Measurements from ENCODE around the gene GPX5.
"Not testable (repeated sequence)": the region's sequence is repeated elsewhere in the genome, so short reads cannot be mapped to it uniquely, and the experiment has no call there.

Gene GPX5, protein sequence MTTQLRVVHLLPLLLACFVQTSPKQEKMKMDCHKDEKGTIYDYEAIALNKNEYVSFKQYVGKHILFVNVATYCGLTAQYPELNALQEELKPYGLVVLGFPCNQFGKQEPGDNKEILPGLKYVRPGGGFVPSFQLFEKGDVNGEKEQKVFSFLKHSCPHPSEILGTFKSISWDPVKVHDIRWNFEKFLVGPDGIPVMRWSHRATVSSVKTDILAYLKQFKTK

DNA sequence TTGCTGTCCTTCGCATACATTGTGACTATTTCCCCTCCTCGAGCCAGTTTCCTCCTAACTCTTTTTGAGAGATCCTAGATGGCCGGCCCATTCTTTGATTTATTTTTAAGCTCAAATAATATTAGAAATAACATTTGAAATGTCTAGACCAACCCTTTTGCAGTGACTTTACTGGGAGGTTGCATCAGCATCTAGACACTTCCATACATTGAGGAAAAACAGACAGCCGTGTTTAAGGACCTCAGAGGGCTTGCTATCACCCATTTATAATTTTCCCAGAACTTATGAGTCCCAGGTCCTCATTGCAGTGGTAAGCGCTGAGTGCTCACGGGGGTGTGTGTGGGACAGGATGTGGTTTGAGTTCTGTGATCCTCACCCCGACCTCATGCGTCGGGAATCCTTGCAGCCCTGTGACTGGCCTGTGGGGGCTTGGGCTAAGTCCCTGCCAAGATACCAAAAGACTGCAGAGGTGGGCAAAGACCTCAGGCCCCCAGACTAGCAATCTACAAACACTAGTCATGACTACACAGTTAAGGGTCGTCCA, at the start of gene GPX5:
Gene GPX5 (plus strand): TSS at position 386 of the 544 bp plus-strand sequence. CDS start 133 bp downstream, at position 519.
- in situ Hi-C loops (cut with MboI; ENCODE audit: low sequenced_read_pairs): no loop called here

DNA sequence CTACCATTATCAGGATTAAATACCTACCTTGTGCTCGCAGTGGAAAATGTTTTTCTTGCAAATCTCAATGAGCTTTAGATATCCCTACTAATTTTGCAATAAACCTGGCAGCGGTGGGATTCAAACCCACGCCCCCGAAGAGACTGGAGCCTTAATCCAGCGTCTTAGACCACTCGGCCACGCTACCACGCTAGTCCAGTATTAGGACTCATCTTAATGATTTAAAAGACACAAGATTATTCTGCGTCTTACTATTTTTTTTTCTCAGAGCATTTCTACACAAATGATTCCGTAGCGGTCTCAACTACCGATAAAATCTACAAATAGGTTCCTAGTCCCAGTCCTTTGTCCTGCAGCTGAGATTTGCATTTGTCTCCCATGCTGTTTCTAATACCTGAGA, 47.2 kb upstream of the GPX5 start:
- in situ Hi-C loops (cut with MboI; ENCODE audit: low sequenced_read_pairs): no loop called here

DNA sequence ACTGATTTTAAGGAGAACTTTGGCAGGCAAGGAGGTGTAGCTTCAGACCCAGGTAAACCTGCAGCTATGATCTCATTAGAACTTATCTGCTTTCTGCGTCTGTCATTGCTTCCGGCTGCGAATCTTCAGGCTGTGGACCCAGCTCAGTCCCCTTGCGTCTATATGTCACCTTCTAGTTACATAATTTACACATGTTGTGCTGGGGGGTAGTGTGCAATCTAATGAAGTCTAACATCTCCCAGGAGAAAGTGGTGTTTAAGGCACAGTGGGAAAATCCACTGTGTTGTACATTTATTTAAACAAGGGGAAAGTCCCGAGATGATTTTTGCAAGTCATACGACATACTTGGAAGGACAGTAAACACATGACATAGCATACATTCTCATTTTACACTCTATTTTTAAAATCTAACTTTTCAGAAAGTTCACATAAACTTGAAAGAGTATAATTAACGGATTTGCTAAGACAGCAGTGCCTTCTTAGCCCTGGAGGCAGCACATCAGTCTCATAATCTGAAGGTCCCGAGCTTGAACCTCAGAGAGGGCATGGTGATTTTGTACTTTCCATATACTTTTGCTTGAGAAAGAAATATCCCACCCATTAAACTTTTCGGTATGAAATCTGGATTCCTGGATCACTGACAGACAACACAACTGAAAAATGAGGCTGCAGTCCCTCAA, 45.3 kb upstream of the GPX5 start:
- in situ Hi-C loops (cut with MboI; ENCODE audit: low sequenced_read_pairs): no loop called here

DNA sequence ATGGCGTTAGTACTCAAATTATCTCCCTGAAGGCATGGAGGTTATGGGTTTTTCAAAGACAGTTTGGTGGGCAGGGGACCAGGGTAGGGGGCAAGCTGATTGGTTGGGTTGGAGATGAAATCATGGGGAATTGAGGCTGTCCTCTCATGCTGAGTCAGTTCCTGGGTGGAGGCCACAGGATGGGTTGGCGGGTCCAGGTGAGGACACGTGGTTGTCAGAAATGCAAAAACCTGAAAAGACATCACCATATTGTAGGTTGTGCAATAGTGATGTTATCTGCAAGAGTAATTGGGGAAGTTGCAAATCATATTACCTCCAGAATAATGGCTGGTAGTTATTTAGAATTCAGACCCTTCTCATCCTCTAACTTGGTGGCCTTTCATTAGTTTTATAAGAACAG, 40.2 kb upstream of the GPX5 start:
- in situ Hi-C loops (cut with MboI; ENCODE audit: low sequenced_read_pairs): no loop called here

DNA sequence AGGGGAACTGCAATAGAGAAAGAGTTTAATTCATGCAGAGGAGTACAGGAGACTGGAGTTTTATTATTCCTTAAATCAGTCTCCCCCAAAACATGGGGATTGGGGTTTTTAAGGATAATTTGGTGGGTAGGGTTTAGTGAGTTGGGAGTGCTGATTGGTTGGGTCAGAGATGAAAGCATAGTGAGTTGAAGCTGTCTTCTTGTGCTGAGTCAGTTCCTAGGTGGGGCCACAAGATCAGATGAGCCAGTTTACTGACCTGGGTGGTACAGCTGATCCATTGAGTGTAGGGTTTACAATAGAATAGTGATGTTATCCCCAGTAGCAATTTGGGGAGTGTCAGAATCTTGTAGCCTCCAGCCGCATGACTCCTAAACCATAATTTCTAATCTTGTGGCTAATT, 39.1 kb upstream of the GPX5 start:
- in situ Hi-C loops (cut with MboI; ENCODE audit: low sequenced_read_pairs): no loop called here

DNA sequence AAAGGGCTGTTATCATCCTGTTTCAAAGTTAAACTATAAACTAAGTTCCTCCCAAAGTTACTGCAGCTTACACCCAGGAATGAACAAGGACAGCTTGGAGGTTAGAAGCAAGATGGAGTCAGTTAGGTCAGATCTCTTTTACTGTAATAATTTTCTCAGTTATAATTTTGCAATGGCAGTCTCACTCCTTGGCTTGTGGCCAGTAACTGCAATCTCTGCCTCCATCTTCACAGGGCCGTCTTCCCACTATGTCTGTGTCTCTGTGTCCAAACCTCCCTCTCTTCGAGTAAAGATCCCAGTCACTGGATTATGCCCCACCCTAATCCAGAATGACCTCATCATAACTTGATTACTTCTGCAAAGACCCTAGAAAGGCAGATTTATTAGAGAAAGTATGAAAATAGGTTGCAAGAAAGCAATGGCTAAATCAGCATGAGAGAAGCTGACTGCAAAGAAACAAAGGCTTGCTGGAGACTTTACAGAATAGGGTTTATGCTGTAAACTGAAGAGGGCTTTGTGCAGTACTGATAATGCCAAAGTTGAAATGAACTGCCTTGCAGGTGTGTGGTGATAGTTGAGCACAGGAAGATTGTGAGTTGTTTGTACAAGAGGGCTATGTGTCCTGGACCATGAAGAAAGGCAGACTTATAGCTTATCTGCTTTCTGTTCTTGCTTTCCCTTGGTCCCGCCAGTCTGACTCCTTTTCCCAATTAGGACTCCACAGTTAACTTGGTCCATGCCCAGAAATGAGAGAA, 38.5 kb upstream of the GPX5 start:
- in situ Hi-C loops (cut with MboI; ENCODE audit: low sequenced_read_pairs): no loop called here

DNA sequence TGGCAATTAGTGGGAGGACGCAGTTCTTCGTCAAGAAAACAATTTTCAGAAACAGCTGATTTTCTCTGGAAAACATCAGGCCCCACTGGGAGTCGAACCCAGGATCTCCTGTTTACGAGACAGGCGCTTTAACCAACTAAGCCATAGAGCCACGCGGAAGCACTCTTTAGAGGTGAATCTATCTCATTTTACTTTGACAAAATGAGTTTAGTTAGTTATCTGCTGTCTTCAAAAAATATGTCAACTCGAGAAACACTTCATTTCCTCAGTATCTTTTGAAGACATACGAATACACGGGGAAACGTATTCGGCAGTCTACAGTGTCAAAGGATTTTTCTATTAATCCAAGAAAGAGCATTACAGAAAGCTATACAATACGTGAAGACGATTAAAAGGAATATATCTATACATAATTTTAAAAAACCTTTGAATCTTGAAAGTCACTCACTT, 36.7 kb upstream of the GPX5 start:
- in situ Hi-C loops (cut with MboI; ENCODE audit: low sequenced_read_pairs): no loop called here

DNA sequence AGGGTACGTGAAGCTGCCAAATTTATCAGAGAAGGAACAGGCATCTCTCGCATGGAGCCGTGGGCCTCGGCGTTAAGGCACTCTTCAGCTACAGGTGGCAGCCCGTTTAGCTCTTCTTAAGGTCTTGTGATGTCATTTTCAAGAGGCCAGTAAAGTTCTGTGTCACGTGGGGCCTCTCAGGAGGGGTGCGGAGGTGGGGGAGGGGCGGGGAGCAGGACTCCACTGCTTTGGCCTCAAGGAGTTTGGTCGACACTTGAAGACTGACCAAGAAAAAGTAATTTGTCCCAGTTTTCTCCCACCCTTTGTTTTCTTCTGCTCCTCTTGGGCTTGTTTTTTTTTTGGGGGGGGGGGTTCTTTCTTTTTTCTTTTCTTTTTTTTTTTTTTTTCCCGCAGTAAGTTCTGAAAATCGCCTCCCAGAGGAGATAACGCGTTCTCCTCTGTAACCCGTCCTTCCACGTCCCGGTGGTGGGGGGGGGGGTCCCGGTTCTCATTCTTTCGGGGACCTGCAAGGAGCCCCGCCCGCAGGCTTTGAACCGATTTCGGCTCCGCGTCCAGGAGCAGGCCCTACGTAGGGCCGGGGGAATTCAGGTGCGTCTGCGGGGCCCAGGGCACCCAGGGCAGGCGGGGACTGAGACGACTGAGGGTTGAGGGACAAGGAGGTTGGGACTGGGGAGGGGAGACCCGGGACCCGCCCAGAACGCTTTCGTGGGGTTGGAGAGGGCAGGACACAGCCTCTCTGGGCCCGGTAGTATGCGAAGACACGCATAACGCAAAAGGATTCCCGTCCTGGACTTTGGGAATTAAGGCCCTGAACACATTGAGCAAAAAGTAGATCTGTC, 36.1 kb upstream of the GPX5 start:
- in situ Hi-C loops (cut with MboI; ENCODE audit: low sequenced_read_pairs): no loop called here

DNA sequence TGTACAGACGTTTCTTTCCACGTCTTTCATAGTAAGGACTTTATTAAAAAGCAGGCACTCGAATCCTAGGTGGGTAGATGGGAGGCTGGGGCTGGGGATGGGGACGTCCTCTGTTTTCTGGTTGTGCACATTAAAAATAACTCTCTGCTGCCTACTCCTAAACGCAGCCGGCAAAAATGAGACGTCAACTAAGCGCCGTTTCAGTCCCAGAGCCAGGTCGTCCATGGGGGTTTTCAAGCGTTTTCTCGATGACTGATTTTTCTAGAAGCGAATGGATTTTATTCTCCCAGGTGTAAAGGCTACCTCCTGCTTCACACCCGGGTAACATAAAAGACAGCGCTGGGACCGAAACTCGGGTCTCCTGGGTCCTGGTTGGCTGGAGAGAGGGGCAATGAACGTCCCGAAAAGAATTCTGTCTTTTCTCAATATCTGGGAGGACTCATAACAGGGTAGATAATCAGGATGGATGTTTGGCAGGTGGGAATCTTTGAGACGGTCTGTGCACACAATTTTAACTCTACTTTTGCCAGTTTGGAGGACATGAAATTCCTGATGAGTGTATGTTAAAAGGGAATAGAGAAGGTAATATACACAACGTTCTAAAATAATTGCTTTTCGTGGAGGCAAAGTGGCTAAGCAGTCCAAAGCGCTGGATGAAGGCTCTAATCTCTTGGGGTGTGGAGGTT, 35.3 kb upstream of the GPX5 start:
- in situ Hi-C loops (cut with MboI; ENCODE audit: low sequenced_read_pairs): no loop called here

DNA sequence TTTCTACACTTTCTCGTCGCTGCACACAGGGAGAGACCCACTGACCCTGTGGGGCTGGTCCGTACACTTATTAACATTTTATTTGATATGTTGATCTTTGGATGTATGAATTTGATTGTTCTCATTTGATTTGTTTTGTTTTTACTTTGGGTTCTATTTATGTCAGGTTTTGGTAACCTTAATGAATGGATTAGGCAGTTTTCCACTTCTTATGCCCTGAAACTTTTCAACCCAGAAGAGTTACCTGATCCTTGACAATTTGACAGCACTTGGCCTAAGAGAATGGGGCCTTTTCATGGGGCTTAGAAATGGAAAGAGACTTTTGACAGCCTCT, 33.7 kb upstream of the GPX5 start:
- in situ Hi-C loops (cut with MboI; ENCODE audit: low sequenced_read_pairs): no loop called here

DNA sequence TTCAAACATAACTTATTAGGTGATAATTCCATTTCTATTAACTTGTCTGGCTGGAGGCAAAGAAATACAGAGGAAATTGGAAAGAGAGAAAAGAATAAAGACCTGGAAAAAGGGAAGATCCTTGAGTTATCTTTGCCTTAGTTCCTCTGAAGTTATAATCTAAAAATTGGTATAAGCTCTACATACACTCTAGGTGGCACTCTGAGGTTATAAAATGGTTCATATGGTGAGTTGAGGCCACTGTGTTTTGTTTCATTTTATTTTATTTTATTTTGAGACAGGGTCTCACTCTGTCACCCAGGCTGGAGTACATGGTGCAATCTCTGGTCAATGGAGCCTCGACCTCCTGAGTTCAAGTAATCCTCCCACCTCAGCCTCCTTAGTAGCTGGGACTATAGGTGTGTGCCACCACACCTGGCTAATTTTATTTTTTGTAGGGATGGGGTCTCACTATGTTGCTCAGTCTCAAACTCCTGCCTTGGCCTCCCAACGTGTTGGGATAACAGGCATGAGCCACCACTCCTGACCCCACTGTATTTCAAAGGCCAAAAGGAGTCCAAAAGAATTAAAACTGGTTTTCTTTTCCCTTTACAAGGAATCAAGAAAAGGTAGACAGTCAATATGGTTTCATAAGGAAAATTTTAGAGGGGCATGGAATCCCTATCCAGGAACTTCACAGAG, 29.4 kb upstream of the GPX5 start:
- in situ Hi-C loops (cut with MboI; ENCODE audit: low sequenced_read_pairs): no loop called here

DNA sequence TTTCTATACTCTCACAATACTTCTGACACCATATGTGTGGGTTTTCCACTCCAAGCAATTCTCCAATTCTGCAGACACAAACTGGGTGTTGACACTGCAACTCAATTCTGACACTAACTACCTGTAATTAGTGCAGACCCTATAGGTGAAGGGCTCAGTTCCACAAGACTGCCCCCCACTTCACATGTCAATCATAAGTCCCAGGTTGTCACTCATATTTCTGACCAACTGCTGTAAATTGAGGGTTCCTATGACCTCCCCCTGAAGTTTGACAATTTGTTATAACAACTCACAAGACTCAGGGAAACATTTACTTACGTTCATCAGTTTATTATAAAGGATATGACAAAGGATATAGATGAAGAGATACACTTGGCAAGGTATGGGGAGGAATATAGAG, 28.4 kb upstream of the GPX5 start:
- in situ Hi-C loops (cut with MboI; ENCODE audit: low sequenced_read_pairs): no loop called here

DNA sequence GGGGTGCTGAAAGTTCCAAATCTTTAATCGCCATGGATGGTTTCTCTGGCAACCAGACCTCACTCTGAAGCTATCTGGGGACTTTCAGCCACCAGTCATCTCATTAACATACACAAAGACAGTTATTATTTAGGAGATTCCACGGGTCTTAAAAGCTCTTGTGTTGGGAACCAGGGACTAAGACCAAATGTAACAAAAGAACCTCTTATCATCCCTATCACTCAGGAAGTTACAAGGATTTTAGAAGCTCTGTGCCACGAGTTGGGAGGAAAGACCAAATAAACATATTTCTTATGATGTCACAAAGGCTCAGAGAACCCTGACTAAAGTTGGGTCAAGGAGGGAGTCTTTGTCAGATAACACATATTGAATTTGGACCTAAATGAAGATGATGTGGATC, 27.8 kb upstream of the GPX5 start:
- in situ Hi-C loops (cut with MboI; ENCODE audit: low sequenced_read_pairs): no loop called here

DNA sequence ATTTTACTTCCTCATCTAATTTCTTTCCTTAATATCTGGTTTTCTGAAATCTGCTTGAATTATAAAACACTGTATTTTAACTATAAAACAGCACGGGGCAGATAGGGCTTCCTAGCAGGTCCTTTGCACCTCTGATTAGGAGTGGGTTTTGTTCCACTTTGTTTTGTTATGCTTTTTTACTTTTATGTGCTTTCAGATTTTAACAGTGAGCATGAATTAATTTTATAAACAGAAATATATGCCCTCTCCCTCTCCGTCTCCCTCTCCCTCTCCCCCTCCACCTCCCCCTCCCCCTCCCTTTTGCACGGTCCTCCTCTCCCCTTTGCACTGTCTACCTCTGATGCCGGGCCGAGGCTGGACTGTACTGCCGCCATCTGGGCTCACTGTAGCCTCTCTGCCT, 24.4 kb upstream of the GPX5 start:
- in situ Hi-C loops (cut with MboI; ENCODE audit: low sequenced_read_pairs): no loop called here

DNA sequence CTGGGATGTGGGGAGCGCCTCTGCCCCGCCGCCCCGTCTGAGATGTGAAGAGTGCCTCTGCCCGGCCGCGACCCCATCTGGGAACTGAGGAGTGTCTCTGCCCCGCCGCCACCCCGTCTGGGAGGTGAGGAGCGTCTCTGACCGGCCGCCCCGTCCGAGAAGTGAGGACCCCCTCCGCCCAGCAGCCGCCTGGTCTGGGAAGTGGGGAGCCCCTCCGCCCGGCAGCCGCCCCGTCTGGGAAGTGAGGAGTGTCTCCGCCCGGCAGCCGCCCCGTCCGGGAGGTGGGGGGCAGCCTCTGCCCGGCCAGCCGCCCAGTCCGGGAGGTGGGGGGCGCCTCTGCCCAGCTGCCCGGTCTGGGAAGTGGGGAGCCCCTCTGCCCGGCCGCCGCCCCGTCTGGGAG, 23.5 kb upstream of the GPX5 start:
- in situ Hi-C loops (cut with MboI; ENCODE audit: low sequenced_read_pairs): not testable (repeated sequence)

DNA sequence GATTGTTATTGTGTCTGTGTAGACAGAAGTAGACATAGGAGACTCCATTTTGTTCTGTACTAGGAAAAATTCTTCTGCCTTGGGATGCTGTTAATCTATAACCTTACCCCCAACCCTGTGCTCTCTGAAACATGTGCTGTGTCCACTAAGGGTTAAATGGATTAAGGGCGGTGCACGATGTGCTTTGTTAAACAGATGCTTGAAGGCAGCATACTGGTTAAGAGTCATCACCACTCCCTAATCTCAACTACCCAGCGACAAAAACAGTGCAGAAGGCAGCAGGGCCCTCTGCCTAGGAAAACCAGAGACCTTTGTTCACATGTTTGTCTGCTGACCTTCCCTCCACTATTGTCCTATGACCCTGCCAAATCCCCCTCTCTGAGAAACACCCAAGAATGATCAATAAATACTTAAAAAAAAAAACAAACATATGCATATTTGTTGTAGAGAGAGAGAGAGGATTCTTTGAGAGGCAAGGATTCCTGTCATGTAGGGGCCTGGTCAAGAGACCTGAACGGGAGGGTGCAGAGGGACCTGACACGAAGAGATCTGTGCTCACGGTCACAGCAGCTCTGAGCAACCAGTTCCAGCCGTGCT, 22.9 kb upstream of the GPX5 start:
- in situ Hi-C loops (cut with MboI; ENCODE audit: low sequenced_read_pairs): not testable (repeated sequence)

DNA sequence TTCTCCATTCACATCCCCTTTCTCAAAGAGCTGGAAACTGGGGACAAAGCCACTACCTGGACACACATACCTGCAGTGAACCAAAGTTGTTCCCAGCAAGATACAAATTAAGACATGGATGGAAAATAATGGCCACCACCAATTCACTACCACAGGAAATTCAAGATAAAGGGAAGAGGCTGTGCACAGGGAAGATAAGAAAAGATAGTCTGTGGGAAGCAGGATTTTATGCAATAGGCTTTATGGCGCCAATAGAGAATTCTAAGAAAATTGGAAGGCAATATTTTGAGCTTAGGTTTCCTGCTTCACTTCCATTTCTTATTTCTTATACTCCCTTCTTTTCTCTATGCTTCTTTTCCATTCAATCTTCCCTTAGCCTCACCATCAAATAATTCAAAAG, 19.9 kb upstream of the GPX5 start:
- in situ Hi-C loops (cut with MboI; ENCODE audit: low sequenced_read_pairs): no loop called here

DNA sequence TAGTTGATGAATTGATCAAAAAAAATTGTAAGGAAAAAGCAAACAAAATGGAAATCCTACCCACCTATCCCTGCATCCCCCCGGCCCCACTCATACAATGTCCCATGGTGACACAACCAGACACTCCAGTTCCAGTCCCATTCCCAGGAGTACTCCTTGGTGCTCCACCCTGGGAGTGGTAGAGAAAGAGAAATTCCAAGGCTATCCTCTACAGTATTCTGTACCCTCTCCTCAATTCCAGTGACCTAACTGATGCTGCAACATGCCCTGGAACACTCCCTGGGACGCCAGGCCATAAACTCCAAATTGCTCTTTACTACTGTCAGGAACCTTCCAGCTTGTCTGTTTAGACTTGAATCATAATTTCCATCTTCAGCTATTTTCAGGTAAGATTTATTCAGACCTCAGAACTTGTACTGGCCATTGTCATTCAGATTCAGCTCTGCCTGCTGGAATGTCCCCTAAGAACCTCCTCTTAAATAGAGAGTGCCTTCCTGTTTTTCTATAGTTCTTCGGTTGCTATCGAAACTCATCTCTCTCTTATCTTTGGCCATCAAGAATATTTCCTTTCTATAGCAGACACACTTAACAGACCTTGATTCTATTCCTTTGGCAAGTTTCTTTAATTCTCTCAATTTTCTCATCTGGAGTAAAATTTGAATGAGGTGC, 18.7 kb upstream of the GPX5 start:
- in situ Hi-C loops (cut with MboI; ENCODE audit: low sequenced_read_pairs): no loop called here
